GM23338 (cell line): Measurements from ENCODE around the gene SELENOV. TPM values are rescaled to one million over a fixed set of nuclear protein-coding genes. Genes with fewer than 3 reads are reported as not detected.

Experiments used
- ATAC-seq: fragments of 200-7000 bp; cut with Tn5 transposase; 3 replicates; pipeline ENCODE4 v1.9.1; 2020
- DNase-seq: peaks from one replicate; pipeline ENCODE4 v3.0.0-alpha.2; 2015; ENCODE audit warnings: low spot score
- H2AFZ ChIP-seq: fragments of 200-600 bp; sonication (generic); 2 replicates; pipeline ENCODE4 v1.8.0; 2016; ENCODE audit warnings: antibody characterized with exemption, mild to moderate bottlenecking, moderate library complexity
- H3F3A ChIP-seq: fragments of 200-600 bp; sonication (generic); replicated peaks from 2 replicates; pipeline ENCODE4 v1.8.0; 2017; ENCODE audit warnings: antibody characterized with exemption, mixed run types, low read depth
- H3K27ac ChIP-seq: fragments of 200-600 bp; sonication (generic); 2 replicates; pipeline ENCODE4 v1.6.1; 2016; ENCODE audit warnings: low read depth
- H3K27me3 ChIP-seq: fragments of 200-600 bp; sonication (generic); 2 replicates; pipeline ENCODE4 v1.8.0; 2016; ENCODE audit warnings: mild to moderate bottlenecking, mixed run types, moderate library complexity; ENCODE audit not compliant: insufficient read depth
- H3K36me3 ChIP-seq: fragments of 200-600 bp; sonication (generic); 2 replicates; pipeline ENCODE4 v1.8.0; 2016; ENCODE audit warnings: mild to moderate bottlenecking; ENCODE audit not compliant: insufficient read depth
- H3K4me1 ChIP-seq: fragments of 200-600 bp; sonication (generic); 2 replicates; pipeline ENCODE4 v1.8.0; 2016; ENCODE audit warnings: mild to moderate bottlenecking, moderate library complexity; ENCODE audit not compliant: insufficient read depth
- H3K4me2 ChIP-seq: fragments of 200-600 bp; sonication (generic); 2 replicates; pipeline ENCODE4 v1.7.1; 2017; ENCODE audit warnings: mixed run types
- H3K4me3 ChIP-seq: fragments of 200-600 bp; sonication (generic); 2 replicates; pipeline ENCODE4 v1.6.1; 2016; ENCODE audit warnings: mixed run types
- H3K79me2 ChIP-seq: fragments of 200-600 bp; sonication (generic); replicated peaks from 2 replicates; pipeline ENCODE4 v1.8.0; 2017; ENCODE audit warnings: mild to moderate bottlenecking; ENCODE audit not compliant: insufficient read depth
- H3K9me2 ChIP-seq: fragments of 200-600 bp; sonication (generic); 2 replicates; pipeline ENCODE4 v1.8.0; 2017; ENCODE audit not compliant: insufficient read depth
- H4K20me1 ChIP-seq: fragments of 200-600 bp; sonication (generic); replicated peaks from 2 replicates; pipeline ENCODE4 v1.8.0; 2017; ENCODE audit warnings: mild to moderate bottlenecking; ENCODE audit not compliant: insufficient read depth
- H3K27ac Mint-ChIP-seq: 2 replicates; pipeline ENCODE4 v1.8.0; 2020; ENCODE audit warnings: inconsistent platforms, mild to moderate bottlenecking, moderate library complexity, mixed read lengths
- H3K27me3 Mint-ChIP-seq: 3 replicates; pipeline ENCODE4 v1.8.0; 2022; ENCODE audit warnings: low read depth, mild to moderate bottlenecking, moderate library complexity, mixed read lengths, inconsistent platforms; ENCODE audit not compliant: insufficient read depth, poor library complexity
- H3K36me3 Mint-ChIP-seq: 3 replicates; pipeline ENCODE4 v1.8.0; 2021; ENCODE audit warnings: low read depth, mild to moderate bottlenecking, inconsistent platforms, moderate library complexity, mixed read lengths
- H3K4me1 Mint-ChIP-seq: 3 replicates; pipeline ENCODE4 v1.8.0; 2020; ENCODE audit warnings: mild to moderate bottlenecking, inconsistent platforms, mixed read lengths
- H3K4me3 Mint-ChIP-seq: 3 replicates; pipeline ENCODE4 v1.8.0; 2021; ENCODE audit warnings: moderate library complexity, mild to moderate bottlenecking, inconsistent platforms, mixed read lengths
- H3K9me3 Mint-ChIP-seq: 3 replicates; pipeline ENCODE4 v1.8.0; 2020; ENCODE audit warnings: moderate library complexity, mild to moderate bottlenecking, inconsistent platforms, mixed read lengths
- CREB1 ChIP-seq: fragments of 250-450 bp; sonication (Bioruptor Pico); IDR thresholded peaks from 2 replicates; pipeline ENCODE4 v1.5.0; 2020; ENCODE audit warnings: low read depth, mild to moderate bottlenecking, moderate library complexity
- ETS1 ChIP-seq: IDR thresholded peaks from 2 replicates; pipeline ENCODE4 v1.6.1; 2016; ENCODE audit warnings: antibody characterized with exemption
- EZH2 ChIP-seq: fragments of 200-600 bp; sonication (generic); IDR thresholded peaks from one replicate; pipeline ENCODE4 v1.8.0; 2017; ENCODE audit warnings: antibody characterized with exemption, mild to moderate bottlenecking, low read depth; ENCODE audit not compliant: unreplicated experiment
- JUNB ChIP-seq: IDR thresholded peaks from one replicate; pipeline ENCODE4 v1.6.1; 2016; ENCODE audit warnings: antibody characterized with exemption; ENCODE audit not compliant: unreplicated experiment
- NANOG ChIP-seq: IDR thresholded peaks from 2 replicates; pipeline ENCODE4 v1.6.1; 2016; ENCODE audit warnings: antibody characterized with exemption, borderline replicate concordance
- POLR2AphosphoS5 ChIP-seq: IDR thresholded peaks from 2 replicates; pipeline ENCODE4 v1.6.1; 2016; ENCODE audit warnings: antibody characterized with exemption, low read depth
- REST ChIP-seq: IDR thresholded peaks from one replicate; pipeline ENCODE4 v1.6.1; 2018; ENCODE audit warnings: antibody characterized with exemption; ENCODE audit not compliant: unreplicated experiment
- STAT1 ChIP-seq: IDR thresholded peaks from one replicate; pipeline ENCODE4 v1.6.1; 2016; ENCODE audit warnings: antibody characterized with exemption; ENCODE audit not compliant: unreplicated experiment
- ZNF331 ChIP-seq: fragments of 250-450 bp; sonication (Bioruptor Pico); IDR thresholded peaks from 2 replicates; pipeline ENCODE4 v1.5.0; 2020; ENCODE audit warnings: low read depth, mild to moderate bottlenecking, moderate library complexity
- ZNF462 ChIP-seq: fragments of 250-450 bp; sonication (Bioruptor Pico); IDR thresholded peaks from 2 replicates; pipeline ENCODE4 v1.5.0; 2020; ENCODE audit warnings: mild to moderate bottlenecking, moderate library complexity
- polyA plus RNA-seq: library from polyadenylated mRNA; unstranded; fragments of >200 nt; fragmentation: Nextera tagmentation; extraction: Ambion mirVana; gene quantifications from 2 replicates; pipeline ENCODE4 v1.2.1, GENCODE V29; 2016
- total RNA-seq: library from RNA; depleted of rRNA; stranded (reverse); fragments of >200 nt; shearing (Covaris generic); gene quantifications from 2 replicates; pipeline ENCODE4 v1.2.3, GENCODE V29; 2014
- TF ChIP-seq, protein P1 (sequence below), 2 experiments: fragments of 200-600 bp in 1 of 2; sonication (generic) in 1 of 2; conservative IDR thresholded peaks; 2 replicates each; pipeline versions ENCODE4 v1.5.1 to v1.6.1; 2016 to 2017; ENCODE audit warnings: antibody characterized with exemption in 2 of 2, low read depth in 2 of 2, mild to moderate bottlenecking in 2 of 2, moderate library complexity in 1 of 2

The SELENOV gene
- total and polyA plus RNA-seq, 2 experiments from 2014 or later, result 8.0 to 8.7 TPM

GRCh38 chr19:39540333-39540673, 25.4 kb downstream of the SELENOV start:
- Histone ChIP-seq H3K27me3 (no peaks in the 10 kb centered on the region), H3F3A (no peaks in the 10 kb centered on the region), H2AFZ (no peak overlapping the region; the same call in 1 of the 2 replicates), H3K4me1 (peaks cover 7% of the 10 kb centered on the region), H3K36me3 (no peaks in the 10 kb centered on the region), H3K4me3 (peak overlapping the region; percentile 69; the same call in 1 of the 2 replicates), H3K9me2 (no peaks in the 10 kb centered on the region), H3K4me2 (peak overlapping the region; percentile 14), H3K27ac (no peak overlapping the region), H3K79me2 (peaks cover 8% of the 10 kb centered on the region), H4K20me1 (no peaks in the 10 kb centered on the region; the same call in 1 of the 2 replicates)
- H3K27me3 Mint-ChIP-seq, result peaks cover 14% of the 10 kb centered on the region
- TF ChIP-seq ETS1 (no peak), REST (no peak), POLR2AphosphoS5 (no peak), JUNB (no peak), EZH2 (no peak), ZNF462 (CRISPR knock-in tag) (no peak), STAT1 (no peak), ZNF331 (CRISPR knock-in tag) (no peak), CREB1 (CRISPR knock-in tag) (no peak), NANOG (no peak)
- TF ChIP-seq, protein P1, sequence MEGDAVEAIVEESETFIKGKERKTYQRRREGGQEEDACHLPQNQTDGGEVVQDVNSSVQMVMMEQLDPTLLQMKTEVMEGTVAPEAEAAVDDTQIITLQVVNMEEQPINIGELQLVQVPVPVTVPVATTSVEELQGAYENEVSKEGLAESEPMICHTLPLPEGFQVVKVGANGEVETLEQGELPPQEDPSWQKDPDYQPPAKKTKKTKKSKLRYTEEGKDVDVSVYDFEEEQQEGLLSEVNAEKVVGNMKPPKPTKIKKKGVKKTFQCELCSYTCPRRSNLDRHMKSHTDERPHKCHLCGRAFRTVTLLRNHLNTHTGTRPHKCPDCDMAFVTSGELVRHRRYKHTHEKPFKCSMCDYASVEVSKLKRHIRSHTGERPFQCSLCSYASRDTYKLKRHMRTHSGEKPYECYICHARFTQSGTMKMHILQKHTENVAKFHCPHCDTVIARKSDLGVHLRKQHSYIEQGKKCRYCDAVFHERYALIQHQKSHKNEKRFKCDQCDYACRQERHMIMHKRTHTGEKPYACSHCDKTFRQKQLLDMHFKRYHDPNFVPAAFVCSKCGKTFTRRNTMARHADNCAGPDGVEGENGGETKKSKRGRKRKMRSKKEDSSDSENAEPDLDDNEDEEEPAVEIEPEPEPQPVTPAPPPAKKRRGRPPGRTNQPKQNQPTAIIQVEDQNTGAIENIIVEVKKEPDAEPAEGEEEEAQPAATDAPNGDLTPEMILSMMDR (conservative IDR thresholded peaks at IDR 0.05; ENCODE audit: low read depth in 2 of 2), result no peak
- DNase-seq (no peak), ATAC-seq (no peak)
- H3K27ac Mint-ChIP-seq, result no peak overlapping the region
- peak overlapping the region; percentile 97 for H3K4me3 Mint-ChIP-seq
- peaks cover 6% of the 10 kb centered on the region; the same call in 1 of the 3 replicates for H3K36me3 Mint-ChIP-seq
- peaks cover 27% of the 10 kb centered on the region for H3K4me1 Mint-ChIP-seq
- H3K9me3 Mint-ChIP-seq, result no peaks in the 10 kb centered on the region
